Ovary (tissue), 9 donors: ENCODE measurements around the gene OR4K2. TPM values are rescaled to one million over a fixed set of nuclear protein-coding genes. Genes with fewer than 3 reads are reported as not detected.

Source experiments
- DNase-seq, 5 donors: peaks; one replicate each; pipeline ENCODE4 v3.0.0-alpha.2; 2019 to 2020
- H3K27ac ChIP-seq, 2 donors: fragments of 200-600 bp; one replicate each; pipeline versions ENCODE4 v1.5.1 to v1.8.0; 2019 to 2022
- H3K27me3 ChIP-seq: fragments of 200-600 bp; one replicate; pipeline ENCODE4 v1.8.0; 2022
- H3K36me3 ChIP-seq: fragments of 200-600 bp; sonication (generic); one replicate; pipeline ENCODE4 v1.5.1; 2019
- H3K4me1 ChIP-seq: one replicate; pipeline ENCODE4 v1.8.1; 2013; ENCODE audit warnings: mild to moderate bottlenecking, moderate library complexity; ENCODE audit not compliant: insufficient read depth
- H3K4me3 ChIP-seq: fragments of 200-600 bp; sonication (generic); one replicate; pipeline ENCODE4 v1.5.1; 2017
- H3K9me3 ChIP-seq, 2 donors: fragments of 200-600 bp in 1 of 2; sonication (generic) in 1 of 2; one replicate each; pipeline versions ENCODE4 v1.5.1 to v1.8.1; 2013 to 2019; ENCODE audit warnings: mild to moderate bottlenecking in 1 of 2, moderate library complexity in 1 of 2
- EP300 ChIP-seq: sonication (generic); formaldehyde crosslinking; IDR thresholded peaks from one replicate; pipeline ENCODE4 v1.6.1; 2017; ENCODE audit warnings: antibody characterized with exemption
- POLR2A ChIP-seq: fragments of 450-650 bp; IDR thresholded peaks from one replicate; pipeline ENCODE4 v1.6.1; 2017; ENCODE audit warnings: antibody characterized with exemption, mild to moderate bottlenecking, moderate library complexity
- WGBS, 3 donors: extraction: QIAGEN DNeasy Blood & Tissue Kit in 1 of 3; methylation state at CpG; one replicate each; pipeline versions ENCODE4 v1.1.5 to v1.1.7; 2013 to 2017; 5-methylcytosine and 5-hydroxymethylcytosine counted together
- intact Hi-C, 4 donors: fragments of 100-400 bp; cut with DNase I; formaldehyde crosslinking; loops; one replicate each; pipeline versions ENCODE4 v1.11.0 to v1.15.1; 2022 to 2023
- polyA plus RNA-seq, 2 donors: library from polyadenylated mRNA; stranded (reverse); fragments of 200-250 nt in 1 of 2; fragments of 350-450 nt in 1 of 2; fragmentation: Illumina TruSeq in 1 of 2; extraction: RNeasy Lipid Tissue Mini Kit (QIAGEN cat#74804) in 1 of 2; gene quantifications; one replicate each; pipeline ENCODE4 v1.2.3, GENCODE V29; 2013 to 2014
- total RNA-seq, 7 donors: library from RNA; depleted of rRNA in 2 of 7; stranded (reverse); fragments of >200 nt in 2 of 7; fragmentation: NEBNext Ultra II Directional in 3 of 7; extraction: Animal tissue kit (Norgen Biotek cat#: 25700) in 3 of 7; gene quantifications; one replicate each; pipeline versions ENCODE4 v1.1.0 to v1.2.4, GENCODE V29; 2016 to 2023
- TF ChIP-seq, protein P1 (sequence below), 3 donors: fragments of 450-650 bp in 2 of 3; fragments of 200-600 bp in 1 of 3; IDR thresholded peaks; one replicate each; pipeline versions ENCODE4 v1.5.1 to v1.8.0; 2016 to 2022; ENCODE audit warnings: antibody characterized with exemption in 3 of 3, mild to moderate bottlenecking in 1 of 3
- donor health status: DM: no; HTN: no; CAD: no; lungs with moderate emphysema.
- donor health status: DM: no; HTN: no; CAD: no.
- donor health status: Bipolar disorder and iron deficiency.
- donor health status: DM: yes; HTN: yes; CAD: no.
- donor health status: DM: no; HTN: no; CAD: no.
- donor health status: DM: yes; HTN: yes; CAD: no.

OR4K2 gene
- total and polyA plus RNA-seq, 9 donors, result not detected

DNA sequence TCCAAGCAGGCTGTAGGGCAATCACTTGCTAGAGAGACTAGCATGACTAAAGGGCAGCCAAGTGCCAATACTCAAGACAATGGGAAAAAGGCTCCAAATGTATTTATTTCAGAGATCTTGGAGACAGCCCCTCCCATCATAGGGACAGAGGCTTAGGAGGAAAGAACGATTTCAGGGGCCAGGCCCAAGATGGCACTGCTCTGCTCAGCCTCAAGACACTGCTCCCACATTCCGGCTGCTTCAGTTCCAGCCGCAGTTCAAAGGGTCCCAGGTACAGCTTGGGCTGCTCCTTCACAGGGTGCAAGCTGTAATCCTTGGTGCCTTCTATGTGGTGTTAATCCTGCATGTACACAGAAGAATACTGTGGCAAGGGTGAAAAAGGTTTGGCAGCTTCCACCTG is 26.1 kb downstream of the OR4K2 start:
- 43 to 65% (median 64%) methylated on average over 3 of the region's 3 CpGs for whole genome bisulfite sequencing, 3 donors
- Histone ChIP-seq H3K36me3 (no peaks in the 10 kb centered on the region), H3K4me3 (no peak overlapping the region), H3K27ac (no peak overlapping the region), H3K9me3 (no peaks in the 10 kb centered on the region), H3K27me3 (no peaks in the 10 kb centered on the region), H3K4me1 (no peaks in the 10 kb centered on the region)
- no peak for DNase-seq
- TF ChIP-seq EP300 (no peak), POLR2A (no peak)
- TF ChIP-seq, protein P1, sequence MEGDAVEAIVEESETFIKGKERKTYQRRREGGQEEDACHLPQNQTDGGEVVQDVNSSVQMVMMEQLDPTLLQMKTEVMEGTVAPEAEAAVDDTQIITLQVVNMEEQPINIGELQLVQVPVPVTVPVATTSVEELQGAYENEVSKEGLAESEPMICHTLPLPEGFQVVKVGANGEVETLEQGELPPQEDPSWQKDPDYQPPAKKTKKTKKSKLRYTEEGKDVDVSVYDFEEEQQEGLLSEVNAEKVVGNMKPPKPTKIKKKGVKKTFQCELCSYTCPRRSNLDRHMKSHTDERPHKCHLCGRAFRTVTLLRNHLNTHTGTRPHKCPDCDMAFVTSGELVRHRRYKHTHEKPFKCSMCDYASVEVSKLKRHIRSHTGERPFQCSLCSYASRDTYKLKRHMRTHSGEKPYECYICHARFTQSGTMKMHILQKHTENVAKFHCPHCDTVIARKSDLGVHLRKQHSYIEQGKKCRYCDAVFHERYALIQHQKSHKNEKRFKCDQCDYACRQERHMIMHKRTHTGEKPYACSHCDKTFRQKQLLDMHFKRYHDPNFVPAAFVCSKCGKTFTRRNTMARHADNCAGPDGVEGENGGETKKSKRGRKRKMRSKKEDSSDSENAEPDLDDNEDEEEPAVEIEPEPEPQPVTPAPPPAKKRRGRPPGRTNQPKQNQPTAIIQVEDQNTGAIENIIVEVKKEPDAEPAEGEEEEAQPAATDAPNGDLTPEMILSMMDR (IDR thresholded peaks at IDR 0.05), result no peak
- intact Hi-C loops, result no loop called here

- no peak overlapping the region for H3K4me3 ChIP-seq
- no peaks in the 10 kb centered on the region for H3K4me1 ChIP-seq
- 79 to 88% (median 79%) methylated on average over 4 of the region's 4 CpGs for WGBS, 3 donors
- H3K27me3 ChIP-seq, result no peaks in the 10 kb centered on the region
- TF ChIP-seq EP300 (no peak), POLR2A (no peak)
- TF ChIP-seq, protein P1 (IDR thresholded peaks at IDR 0.05), result no peak
- no peaks in the 10 kb centered on the region for H3K36me3 ChIP-seq
- intact Hi-C loops, result no loop called here
- H3K9me3 ChIP-seq, result no peaks in the 10 kb centered on the region
- H3K27ac ChIP-seq, result no peak overlapping the region
- DNase-seq, result no peak
These were observed 27.5 kb downstream of the OR4K2 start for GRCh38 chr14:19902409-19902808.

DNA sequence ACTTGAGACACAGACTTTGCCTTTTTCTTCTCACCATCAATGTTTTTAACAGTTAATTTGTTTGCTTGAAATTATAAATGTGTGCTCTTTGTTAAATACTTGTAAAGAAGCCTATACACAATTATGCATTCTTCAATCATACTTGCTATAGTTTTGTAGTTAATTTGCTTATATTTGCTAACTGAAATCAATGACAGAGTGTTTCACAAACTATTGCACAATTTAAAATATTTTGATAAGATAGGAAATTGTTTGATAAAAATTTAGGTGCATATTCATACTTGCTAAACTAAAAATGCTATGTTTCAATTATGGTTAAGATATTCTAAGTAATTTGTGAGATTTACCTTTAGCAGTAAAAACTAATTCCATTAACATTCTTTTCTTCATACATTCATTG is 31.7 kb downstream of the OR4K2 start:
- TF ChIP-seq, protein P1 (IDR thresholded peaks at IDR 0.05), result no peak
- TF ChIP-seq EP300, result no peak
- no peak for TF ChIP-seq POLR2A
- no peaks in the 10 kb centered on the region for H3K36me3 ChIP-seq
- H3K4me1 ChIP-seq, result no peaks in the 10 kb centered on the region
- no peaks in the 10 kb centered on the region for H3K27me3 ChIP-seq
- intact Hi-C loops, result no loop called here
- H3K27ac ChIP-seq, result no peak overlapping the region
- DNase-seq, result no peak
- no peak overlapping the region for H3K4me3 ChIP-seq
- H3K9me3 ChIP-seq, result no peaks in the 10 kb centered on the region

GRCh38 chr14:19911114-19911513 is 36.2 kb downstream of the OR4K2 start:
- no peaks in the 10 kb centered on the region for H3K27me3 ChIP-seq
- no peak for TF ChIP-seq POLR2A
- TF ChIP-seq EP300, result no peak
- TF ChIP-seq, protein P1 (IDR thresholded peaks at IDR 0.05), result no peak
- WGBS, 3 donors, result 42 to 50% (median 46%) methylated on average over 3 of the region's 3 CpGs
- DNase-seq, result no peak
- no peaks in the 10 kb centered on the region for H3K4me1 ChIP-seq
- no peak overlapping the region for H3K4me3 ChIP-seq
- H3K36me3 ChIP-seq, result no peaks in the 10 kb centered on the region
- no peak overlapping the region for H3K27ac ChIP-seq
- no peaks in the 10 kb centered on the region for H3K9me3 ChIP-seq
- intact Hi-C loops, result no loop called here

- WGBS, 3 donors, result 49 to 69% (median 66%) methylated on average over 3 of the region's 3 CpGs
- intact Hi-C loops, result no loop called here
- Histone ChIP-seq H3K4me1 (no peaks in the 10 kb centered on the region), H3K4me3 (no peak overlapping the region), H3K27ac (no peak overlapping the region), H3K9me3 (no peaks in the 10 kb centered on the region), H3K27me3 (no peaks in the 10 kb centered on the region), H3K36me3 (no peaks in the 10 kb centered on the region)
- no peak for TF ChIP-seq EP300
- no peak for TF ChIP-seq POLR2A
- TF ChIP-seq, protein P1 (IDR thresholded peaks at IDR 0.05), result no peak
- DNase-seq, result no peak
These were observed 42.3 kb downstream of the OR4K2 start for GRCh38 chr14:19917243-19917642.
